Upper lobe of right lung (tissue), 1 donor: ENCODE results near the gene TAX1BP1. TPM values are rescaled to one million over a fixed set of nuclear protein-coding genes. Genes with fewer than 3 reads are reported as not detected.
"Not testable (repeated sequence)": the region's sequence is repeated elsewhere in the genome, so short reads cannot be mapped to it uniquely, and the experiment has no call there.

Experiments used
- ATAC-seq: fragments of 200-7000 bp; cut with Tn5 transposase; one replicate; pipeline ENCODE4 v1.9.1; 2020; ENCODE audit warnings: mild to moderate bottlenecking, moderate library complexity
- DNase-seq: peaks from one replicate; pipeline ENCODE4 v3.0.0-alpha.2; 2020
- H3K27ac ChIP-seq: fragments of 200-600 bp; one replicate; pipeline ENCODE4 v1.8.0; 2022
- H3K27me3 ChIP-seq: fragments of 200-600 bp; one replicate; pipeline ENCODE4 v1.8.0; 2022; ENCODE audit warnings: mild to moderate bottlenecking
- H3K36me3 ChIP-seq: fragments of 200-600 bp; one replicate; pipeline ENCODE4 v1.8.0; 2022
- H3K4me1 ChIP-seq: fragments of 200-600 bp; one replicate; pipeline ENCODE4 v1.8.0; 2022
- H3K4me3 ChIP-seq: fragments of 200-600 bp; one replicate; pipeline ENCODE4 v1.8.0; 2022; ENCODE audit warnings: mild to moderate bottlenecking
- H3K9me3 ChIP-seq: fragments of 200-600 bp; one replicate; pipeline ENCODE4 v1.8.0; 2022
- CTCF ChIP-seq: fragments of 200-600 bp; IDR thresholded peaks from one replicate; pipeline ENCODE4 v1.8.0; 2022; ENCODE audit warnings: antibody characterized with exemption
- intact Hi-C: fragments of 100-400 bp; cut with DNase I; formaldehyde crosslinking; loops from one replicate; pipeline ENCODE4 v1.11.0; 2022
- total RNA-seq: library from RNA; stranded (reverse); fragmentation: NEBNext Ultra II Directional; extraction: Animal tissue kit (Norgen Biotek cat#: 25700); gene quantifications from one replicate; pipeline ENCODE4 v1.2.1, GENCODE V29; 2021
- donor health status: DM: no; HTN: yes; CAD: no; lungs with severe emphysema.

The TAX1BP1 gene
- total RNA-seq, 1 donor from 2014 or later = 109 TPM

GRCh38 chr7:27737616-27738015, 2.3 kb upstream of the TAX1BP1 start:
- Histone ChIP-seq H3K9me3 (no peaks in the 10 kb centered on the region), H3K4me3 (no peak overlapping the region), H3K27ac (no peak overlapping the region), H3K27me3 (no peaks in the 10 kb centered on the region), H3K36me3 (no peaks in the 10 kb centered on the region), H3K4me1 (peaks cover 28% of the 10 kb centered on the region)
- DNase-seq (no peak), ATAC-seq (no peak)
- TF ChIP-seq CTCF = no peak
- intact Hi-C loops = no loop called here

GRCh38 chr7:27739301-27739908, 557 bp upstream of the TAX1BP1 start:
- Histone ChIP-seq H3K27ac (peak overlapping the region; percentile 99), H3K36me3 (no peaks in the 10 kb centered on the region), H3K4me3 (peak overlapping the region; percentile 100), H3K27me3 (no peaks in the 10 kb centered on the region), H3K9me3 (no peaks in the 10 kb centered on the region), H3K4me1 (peaks cover 37% of the 10 kb centered on the region)
- DNase-seq = no peak
- TF ChIP-seq CTCF = no peak
- intact Hi-C loops = no loop called here
- peak; percentile 50 for ATAC-seq

GRCh38 chr7:27740449-27741086, 606 bp downstream of the TAX1BP1 start:
- peak; percentile 92 for ATAC-seq
- DNase-seq = peak; percentile 96
- no peaks in the 10 kb centered on the region for H3K36me3 ChIP-seq
- H3K4me1 ChIP-seq = peaks cover 40% of the 10 kb centered on the region
- H3K27ac ChIP-seq = peak overlapping the region; percentile 99
- TF ChIP-seq CTCF = no peak
- peak overlapping the region; percentile 100 for H3K4me3 ChIP-seq
- H3K9me3 ChIP-seq = no peaks in the 10 kb centered on the region
- no peaks in the 10 kb centered on the region for H3K27me3 ChIP-seq
- intact Hi-C loops = no loop called here

GRCh38 chr7:27742091-27742710, 2.2 kb downstream of the TAX1BP1 start:
- intact Hi-C loops = not testable (repeated sequence)
- peaks cover 51% of the 10 kb centered on the region for H3K4me1 ChIP-seq

GRCh38 chr7:27745064-27745583, 5.2 kb downstream of the TAX1BP1 start:
- H3K27me3 ChIP-seq = no peaks in the 10 kb centered on the region
- no peaks in the 10 kb centered on the region for H3K9me3 ChIP-seq
- ATAC-seq = peak; percentile 56
- TF ChIP-seq CTCF = peak; percentile 50
- H3K4me1 ChIP-seq = peaks cover 44% of the 10 kb centered on the region
- H3K36me3 ChIP-seq = peaks cover 17% of the 10 kb centered on the region
- H3K4me3 ChIP-seq = no peak overlapping the region
- no peak overlapping the region for H3K27ac ChIP-seq
- no peak for DNase-seq
- intact Hi-C loops = no loop called here

More at GRCh38 chr7:27742091-27742710, 2.2 kb downstream of the TAX1BP1 start:
- H3K27me3 ChIP-seq, H3K36me3 ChIP-seq, H3K27ac ChIP-seq, H3K4me3 ChIP-seq, DNase-seq, ATAC-seq, H3K9me3 ChIP-seq: not testable (repeated sequence)

GRCh38 chr7:27746486-27746885, 6.5 kb downstream of the TAX1BP1 start:
- H3K27me3 ChIP-seq = no peaks in the 10 kb centered on the region
- H3K9me3 ChIP-seq = no peaks in the 10 kb centered on the region
- no peak for TF ChIP-seq CTCF
- intact Hi-C loops = no loop called here
- DNase-seq (no peak), ATAC-seq (no peak)
- no peak overlapping the region for H3K27ac ChIP-seq
- peaks cover 31% of the 10 kb centered on the region for H3K36me3 ChIP-seq
- H3K4me3 ChIP-seq = no peak overlapping the region
- H3K4me1 ChIP-seq = peaks cover 38% of the 10 kb centered on the region
